Measurements from ENCODE around the gene AAGAB. TPM values are rescaled to one million over a fixed set of nuclear protein-coding genes. Genes with fewer than 3 reads are reported as not detected.
A peak's percentile ranks its signal among the peaks of the same experiment; 100 is the strongest.
"Not testable (repeated sequence)": the region's sequence is repeated elsewhere in the genome, so short reads cannot be mapped to it uniquely, and the experiment has no call there.

Gene AAGAB
- total and polyA plus RNA-seq, 8 donors = 7.1 to 16.3 (median 13.0) TPM

DNA sequence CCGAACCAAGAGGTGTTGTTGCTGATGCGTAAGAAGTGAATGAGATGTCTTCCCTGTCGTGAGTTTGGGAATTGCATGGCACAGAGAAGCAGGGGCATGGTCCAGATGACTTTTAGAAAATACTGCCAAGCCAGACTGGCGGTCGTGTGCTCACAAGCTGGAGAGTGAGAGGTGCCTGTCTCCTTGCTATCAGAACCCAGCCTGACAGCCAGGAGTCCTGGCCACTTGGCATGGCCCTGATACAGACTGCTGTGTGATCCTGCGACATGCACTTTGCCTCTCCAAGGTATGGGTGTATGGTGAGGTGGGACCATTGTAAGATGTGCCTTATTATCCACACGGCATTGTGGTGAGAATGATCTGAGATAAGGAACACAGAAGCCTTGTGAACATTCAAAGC lies 96.1 kb downstream of the AAGAB start:
- Histone ChIP-seq H3K36me3 (no peaks in the 10 kb centered on the region), H3K4me3 (no peak overlapping the region), H3K9me3 (no peaks in the 10 kb centered on the region), H3K27ac (no peak overlapping the region), H3K4me1 (peaks cover 0 to 5% (median 0%) of the 10 kb centered on the region in 3 donors), H3K27me3 (no peaks in the 10 kb centered on the region)
- peak in 1 of 4 donors; percentile 11 for ATAC-seq
- no peak for DNase-seq
- TF ChIP-seq, protein P1, sequence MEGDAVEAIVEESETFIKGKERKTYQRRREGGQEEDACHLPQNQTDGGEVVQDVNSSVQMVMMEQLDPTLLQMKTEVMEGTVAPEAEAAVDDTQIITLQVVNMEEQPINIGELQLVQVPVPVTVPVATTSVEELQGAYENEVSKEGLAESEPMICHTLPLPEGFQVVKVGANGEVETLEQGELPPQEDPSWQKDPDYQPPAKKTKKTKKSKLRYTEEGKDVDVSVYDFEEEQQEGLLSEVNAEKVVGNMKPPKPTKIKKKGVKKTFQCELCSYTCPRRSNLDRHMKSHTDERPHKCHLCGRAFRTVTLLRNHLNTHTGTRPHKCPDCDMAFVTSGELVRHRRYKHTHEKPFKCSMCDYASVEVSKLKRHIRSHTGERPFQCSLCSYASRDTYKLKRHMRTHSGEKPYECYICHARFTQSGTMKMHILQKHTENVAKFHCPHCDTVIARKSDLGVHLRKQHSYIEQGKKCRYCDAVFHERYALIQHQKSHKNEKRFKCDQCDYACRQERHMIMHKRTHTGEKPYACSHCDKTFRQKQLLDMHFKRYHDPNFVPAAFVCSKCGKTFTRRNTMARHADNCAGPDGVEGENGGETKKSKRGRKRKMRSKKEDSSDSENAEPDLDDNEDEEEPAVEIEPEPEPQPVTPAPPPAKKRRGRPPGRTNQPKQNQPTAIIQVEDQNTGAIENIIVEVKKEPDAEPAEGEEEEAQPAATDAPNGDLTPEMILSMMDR (IDR thresholded peaks at IDR 0.05) = no peak
- no peak for FAIRE-seq
- intact Hi-C loops (cut with DNase I) = no loop called here
- WGBS, 2 donors = 82% methylated on average over 7 of the region's 7 CpGs

DNA sequence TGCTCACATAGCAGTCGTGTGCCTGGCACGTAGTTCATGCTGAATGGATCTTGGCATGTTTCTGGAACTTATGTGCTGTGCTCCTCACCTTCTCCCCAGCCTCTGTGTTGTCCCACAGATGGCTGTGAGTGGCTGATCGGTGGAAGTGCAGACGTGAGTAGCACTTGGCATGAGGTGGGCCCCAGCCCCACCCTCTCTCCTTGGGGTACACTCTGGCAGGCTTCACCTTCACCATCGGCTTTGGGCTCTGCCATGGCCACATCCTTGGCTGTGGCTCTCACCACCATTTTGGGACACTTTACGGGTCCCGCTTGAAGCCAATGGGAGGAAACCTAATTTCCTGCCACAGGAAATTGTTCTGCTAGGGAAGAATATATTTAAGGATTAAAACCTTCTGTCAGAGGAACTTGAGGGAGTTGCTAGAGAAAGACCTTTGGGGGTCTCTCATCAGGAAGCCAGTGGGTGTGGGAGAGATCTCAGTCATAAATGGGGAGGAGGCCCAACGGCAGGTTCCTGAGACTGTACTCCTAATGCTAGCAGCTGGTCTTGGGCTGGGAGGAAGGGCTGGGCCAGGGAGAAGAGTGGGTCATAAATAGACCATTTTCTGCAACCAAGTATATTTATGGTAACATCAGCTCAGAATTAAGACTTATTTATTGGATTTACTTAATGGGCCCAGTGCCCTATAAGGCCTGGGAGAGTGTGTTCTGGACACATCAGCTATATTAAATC lies 96.8 kb downstream of the AAGAB start:
- intact Hi-C loops (cut with DNase I) = no loop called here
- no peaks in the 10 kb centered on the region for H3K27me3 ChIP-seq
- H3K36me3 ChIP-seq = no peaks in the 10 kb centered on the region
- no peak overlapping the region for H3K27ac ChIP-seq
- 90% methylated on average over 8 of the region's 8 CpGs for WGBS, 2 donors
- FAIRE-seq (no peak), ATAC-seq (no peak), DNase-seq (no peak)
- no peak overlapping the region for H3K4me3 ChIP-seq
- H3K4me1 ChIP-seq = peaks cover 0 to 11% (median 0%) of the 10 kb centered on the region in 3 donors
- TF ChIP-seq, protein P1 (IDR thresholded peaks at IDR 0.05) = no peak
- no peaks in the 10 kb centered on the region for H3K9me3 ChIP-seq

DNA sequence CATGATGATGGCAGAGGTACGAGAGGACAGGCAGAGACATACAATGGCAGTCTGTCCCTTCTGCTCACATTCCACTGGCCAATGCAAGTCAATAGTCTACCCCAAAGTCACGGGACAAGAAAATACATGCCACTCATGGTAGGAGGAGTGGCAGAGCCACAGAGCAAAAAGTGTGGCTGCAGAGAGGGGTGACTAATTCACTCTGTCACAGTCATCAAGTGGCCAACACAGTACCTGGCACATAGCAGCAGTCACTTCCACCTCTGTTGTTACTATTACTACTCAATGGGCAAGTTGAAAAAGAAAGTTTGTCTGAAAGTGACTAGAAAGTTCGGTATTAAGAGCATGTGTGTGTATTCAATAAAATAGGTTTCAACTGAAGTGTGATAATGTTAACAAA lies 97.6 kb downstream of the AAGAB start:
- intact Hi-C loops (cut with DNase I) = no loop called here
- Histone ChIP-seq H3K4me1 (peaks cover 0 to 14% (median 0%) of the 10 kb centered on the region in 3 donors), H3K27me3 (no peaks in the 10 kb centered on the region), H3K4me3 (no peak overlapping the region), H3K27ac (no peak overlapping the region), H3K36me3 (no peaks in the 10 kb centered on the region), H3K9me3 (no peaks in the 10 kb centered on the region)
- 92 to 95% methylated on average over 3 of the region's 3 CpGs for WGBS, 2 donors
- TF ChIP-seq, protein P1 (IDR thresholded peaks at IDR 0.05) = no peak
- FAIRE-seq (no peak), DNase-seq (no peak), ATAC-seq (no peak)

DNA sequence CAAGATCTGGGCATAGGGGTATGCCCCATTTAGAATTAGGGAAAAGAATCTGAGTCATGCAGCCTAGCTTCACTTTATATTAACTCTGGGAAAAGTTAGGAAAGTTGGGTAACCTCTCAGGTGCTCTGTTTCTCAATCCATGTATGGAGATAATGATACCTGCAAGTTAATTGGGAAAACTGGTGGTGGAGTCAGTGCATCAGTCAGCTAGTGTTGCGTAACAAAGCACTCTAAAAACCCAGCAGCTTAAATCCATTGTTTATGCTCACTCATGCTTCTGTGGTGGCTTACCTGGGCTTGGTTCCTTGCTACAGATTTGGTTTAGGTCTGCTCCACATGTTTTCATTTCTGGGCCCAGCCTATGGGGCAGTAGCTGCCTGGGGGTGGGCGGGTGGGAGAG lies 98.0 kb downstream of the AAGAB start:
- FAIRE-seq (no peak), DNase-seq (no peak), ATAC-seq (no peak)
- WGBS, 2 donors = 97 to 100% methylated on average over 2 of the region's 2 CpGs
- no peaks in the 10 kb centered on the region for H3K36me3 ChIP-seq
- TF ChIP-seq, protein P1 (IDR thresholded peaks at IDR 0.05) = no peak
- peaks cover 0 to 14% (median 0%) of the 10 kb centered on the region in 3 donors for H3K4me1 ChIP-seq
- no peak overlapping the region for H3K4me3 ChIP-seq
- intact Hi-C loops (cut with DNase I) = no loop called here
- no peaks in the 10 kb centered on the region for H3K9me3 ChIP-seq
- H3K27me3 ChIP-seq = no peaks in the 10 kb centered on the region
- H3K27ac ChIP-seq = no peak overlapping the region

DNA sequence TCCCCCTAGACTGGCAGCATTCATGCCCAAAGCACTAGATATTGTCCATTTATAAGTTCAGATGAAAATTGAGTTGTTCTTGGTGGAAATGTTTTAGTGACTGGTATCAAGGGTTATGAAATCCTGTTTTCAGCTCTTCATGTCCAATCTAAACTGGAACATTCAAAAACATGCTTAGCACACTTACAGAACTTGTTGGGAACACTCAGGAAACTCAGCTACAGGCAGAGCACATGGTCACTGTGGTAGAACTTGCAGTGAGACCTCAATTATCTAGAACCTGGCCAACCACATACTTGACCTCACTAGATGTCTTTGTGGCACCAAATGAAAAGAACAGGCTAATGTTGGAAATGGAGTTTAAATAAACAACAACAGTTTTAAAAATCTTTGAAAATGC lies 100.2 kb downstream of the AAGAB start:
- ATAC-seq (no peak), DNase-seq (no peak), FAIRE-seq (no peak)
- Histone ChIP-seq H3K36me3 (no peaks in the 10 kb centered on the region), H3K27ac (no peak overlapping the region), H3K27me3 (no peaks in the 10 kb centered on the region), H3K9me3 (no peaks in the 10 kb centered on the region), H3K4me1 (peaks cover 0 to 31% (median 11%) of the 10 kb centered on the region in 3 donors), H3K4me3 (no peak overlapping the region)
- intact Hi-C loops (cut with DNase I) = no loop called here
- TF ChIP-seq, protein P1 (IDR thresholded peaks at IDR 0.05) = no peak

DNA sequence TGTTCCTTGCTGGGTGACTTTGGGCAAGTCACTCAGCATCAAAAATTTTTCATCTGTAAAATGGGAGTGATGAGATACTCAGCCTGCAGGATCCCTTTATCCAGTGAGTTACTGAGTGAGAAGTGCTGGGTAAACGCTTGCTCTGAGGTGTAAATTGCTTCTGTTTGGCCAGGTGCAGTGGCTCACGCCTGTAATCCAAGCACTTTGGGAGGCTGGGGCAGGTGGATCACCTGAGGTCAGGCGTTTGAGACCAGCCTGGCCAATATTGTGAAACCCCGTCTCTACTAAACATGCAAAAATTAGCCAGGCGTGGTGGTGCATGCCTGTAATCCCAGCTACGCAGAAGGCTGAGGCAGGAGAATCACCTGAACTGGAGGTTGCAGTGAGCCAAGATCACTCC lies 101.4 kb downstream of the AAGAB start:
- peaks cover 7 to 43% (median 23%) of the 10 kb centered on the region in 3 donors for H3K4me1 ChIP-seq
- H3K4me3 ChIP-seq; H3K27ac ChIP-seq; DNase-seq; intact Hi-C loops (cut with DNase I); H3K36me3 ChIP-seq; FAIRE-seq; H3K27me3 ChIP-seq; H3K9me3 ChIP-seq: not testable (repeated sequence)
- ATAC-seq = peak in 1 of 4 donors; percentile 6
- WGBS, 2 donors = 46 to 52% methylated on average over 6 of the region's 6 CpGs
